GM19099 (cell line): Measurements from ENCODE around the gene OSBPL1A.

Experiments
- POLR2A ChIP-seq: IDR thresholded peaks from 3 replicates; pipeline ENCODE4 v1.6.1; 2011; ENCODE audit warnings: low read depth; ENCODE audit not compliant: insufficient read length; ENCODE audit errors: extremely low read depth

The OSBPL1A gene

GRCh38 chr18:24373328-24373727 is 24.3 kb downstream of the OSBPL1A start:
- TF ChIP-seq POLR2A: no peak

GRCh38 chr18:24372279-24372872 is 25.2 kb downstream of the OSBPL1A start:
- no peak for TF ChIP-seq POLR2A

- TF ChIP-seq POLR2A: no peak
These were observed 27.5 kb downstream of the OSBPL1A start for GRCh38 chr18:24370120-24370519.

- no peak for TF ChIP-seq POLR2A
These were observed 28.2 kb downstream of the OSBPL1A start for GRCh38 chr18:24369426-24369825.

- no peak for TF ChIP-seq POLR2A
These were observed 28.9 kb downstream of the OSBPL1A start for GRCh38 chr18:24368749-24369148.

- no peak for TF ChIP-seq POLR2A
These were observed 31.3 kb downstream of the OSBPL1A start for GRCh38 chr18:24366328-24366727.

- no peak for TF ChIP-seq POLR2A
These were observed 33.4 kb downstream of the OSBPL1A start for GRCh38 chr18:24364177-24364576.

GRCh38 chr18:24362757-24363156 is 34.9 kb downstream of the OSBPL1A start:
- no peak for TF ChIP-seq POLR2A

GRCh38 chr18:24354278-24354677 is 43.3 kb downstream of the OSBPL1A start:
- TF ChIP-seq POLR2A: no peak

GRCh38 chr18:24346254-24346653 is 51.4 kb downstream of the OSBPL1A start:
- TF ChIP-seq POLR2A: no peak

- no peak for TF ChIP-seq POLR2A
These were observed 53.1 kb downstream of the OSBPL1A start for GRCh38 chr18:24344509-24344908.

GRCh38 chr18:24342347-24342746 is 55.3 kb downstream of the OSBPL1A start:
- TF ChIP-seq POLR2A: no peak

- no peak for TF ChIP-seq POLR2A
These were observed 56.3 kb downstream of the OSBPL1A start for GRCh38 chr18:24341361-24341760.

- no peak for TF ChIP-seq POLR2A
These were observed 64.5 kb downstream of the OSBPL1A start for GRCh38 chr18:24333084-24333483.

GRCh38 chr18:24326211-24326610 is 71.4 kb downstream of the OSBPL1A start:
- TF ChIP-seq POLR2A: no peak

- TF ChIP-seq POLR2A: no peak
These were observed 75.0 kb downstream of the OSBPL1A start for GRCh38 chr18:24322584-24323136.

GRCh38 chr18:24321071-24321470 is 76.6 kb downstream of the OSBPL1A start:
- TF ChIP-seq POLR2A: no peak
